GM23338 (cell line): ENCODE results near the gene SYNE1. TPM values are rescaled to one million over a fixed set of nuclear protein-coding genes. Genes with fewer than 3 reads are reported as not detected.
"Not testable (repeated sequence)": the region's sequence is repeated elsewhere in the genome, so short reads cannot be mapped to it uniquely, and the experiment has no call there.

Source experiments
- ATAC-seq: fragments of 200-7000 bp; cut with Tn5 transposase; 3 replicates; pipeline ENCODE4 v1.9.1; 2020
- DNase-seq: peaks from one replicate; pipeline ENCODE4 v3.0.0-alpha.2; 2015; ENCODE audit warnings: low spot score
- H2AFZ ChIP-seq: fragments of 200-600 bp; sonication (generic); 2 replicates; pipeline ENCODE4 v1.8.0; 2016; ENCODE audit warnings: antibody characterized with exemption, mild to moderate bottlenecking, moderate library complexity
- H3F3A ChIP-seq: fragments of 200-600 bp; sonication (generic); replicated peaks from 2 replicates; pipeline ENCODE4 v1.8.0; 2017; ENCODE audit warnings: antibody characterized with exemption, mixed run types, low read depth
- H3K27ac ChIP-seq: fragments of 200-600 bp; sonication (generic); 2 replicates; pipeline ENCODE4 v1.6.1; 2016; ENCODE audit warnings: low read depth
- H3K27me3 ChIP-seq: fragments of 200-600 bp; sonication (generic); 2 replicates; pipeline ENCODE4 v1.8.0; 2016; ENCODE audit warnings: mild to moderate bottlenecking, mixed run types, moderate library complexity; ENCODE audit not compliant: insufficient read depth
- H3K36me3 ChIP-seq: fragments of 200-600 bp; sonication (generic); 2 replicates; pipeline ENCODE4 v1.8.0; 2016; ENCODE audit warnings: mild to moderate bottlenecking; ENCODE audit not compliant: insufficient read depth
- H3K4me1 ChIP-seq: fragments of 200-600 bp; sonication (generic); 2 replicates; pipeline ENCODE4 v1.8.0; 2016; ENCODE audit warnings: mild to moderate bottlenecking, moderate library complexity; ENCODE audit not compliant: insufficient read depth
- H3K4me2 ChIP-seq: fragments of 200-600 bp; sonication (generic); 2 replicates; pipeline ENCODE4 v1.7.1; 2017; ENCODE audit warnings: mixed run types
- H3K4me3 ChIP-seq: fragments of 200-600 bp; sonication (generic); 2 replicates; pipeline ENCODE4 v1.6.1; 2016; ENCODE audit warnings: mixed run types
- H3K79me2 ChIP-seq: fragments of 200-600 bp; sonication (generic); replicated peaks from 2 replicates; pipeline ENCODE4 v1.8.0; 2017; ENCODE audit warnings: mild to moderate bottlenecking; ENCODE audit not compliant: insufficient read depth
- H3K9me2 ChIP-seq: fragments of 200-600 bp; sonication (generic); 2 replicates; pipeline ENCODE4 v1.8.0; 2017; ENCODE audit not compliant: insufficient read depth
- H4K20me1 ChIP-seq: fragments of 200-600 bp; sonication (generic); replicated peaks from 2 replicates; pipeline ENCODE4 v1.8.0; 2017; ENCODE audit warnings: mild to moderate bottlenecking; ENCODE audit not compliant: insufficient read depth
- H3K27ac Mint-ChIP-seq: 2 replicates; pipeline ENCODE4 v1.8.0; 2020; ENCODE audit warnings: inconsistent platforms, mild to moderate bottlenecking, moderate library complexity, mixed read lengths
- H3K27me3 Mint-ChIP-seq: 3 replicates; pipeline ENCODE4 v1.8.0; 2022; ENCODE audit warnings: low read depth, mild to moderate bottlenecking, moderate library complexity, mixed read lengths, inconsistent platforms; ENCODE audit not compliant: insufficient read depth, poor library complexity
- H3K36me3 Mint-ChIP-seq: 3 replicates; pipeline ENCODE4 v1.8.0; 2021; ENCODE audit warnings: low read depth, mild to moderate bottlenecking, inconsistent platforms, moderate library complexity, mixed read lengths
- H3K4me1 Mint-ChIP-seq: 3 replicates; pipeline ENCODE4 v1.8.0; 2020; ENCODE audit warnings: mild to moderate bottlenecking, inconsistent platforms, mixed read lengths
- H3K4me3 Mint-ChIP-seq: 3 replicates; pipeline ENCODE4 v1.8.0; 2021; ENCODE audit warnings: moderate library complexity, mild to moderate bottlenecking, inconsistent platforms, mixed read lengths
- H3K9me3 Mint-ChIP-seq: 3 replicates; pipeline ENCODE4 v1.8.0; 2020; ENCODE audit warnings: moderate library complexity, mild to moderate bottlenecking, inconsistent platforms, mixed read lengths
- NANOG ChIP-seq: IDR thresholded peaks from 2 replicates; pipeline ENCODE4 v1.6.1; 2016; ENCODE audit warnings: antibody characterized with exemption, borderline replicate concordance
- STAT1 ChIP-seq: IDR thresholded peaks from one replicate; pipeline ENCODE4 v1.6.1; 2016; ENCODE audit warnings: antibody characterized with exemption; ENCODE audit not compliant: unreplicated experiment
- ZNF114 ChIP-seq: fragments of 250-450 bp; sonication (Bioruptor Pico); IDR thresholded peaks from 2 replicates; pipeline ENCODE4 v1.5.0; 2020; ENCODE audit warnings: mild to moderate bottlenecking, moderate library complexity
- ZNF331 ChIP-seq: fragments of 250-450 bp; sonication (Bioruptor Pico); IDR thresholded peaks from 2 replicates; pipeline ENCODE4 v1.5.0; 2020; ENCODE audit warnings: low read depth, mild to moderate bottlenecking, moderate library complexity
- ZNF462 ChIP-seq: fragments of 250-450 bp; sonication (Bioruptor Pico); IDR thresholded peaks from 2 replicates; pipeline ENCODE4 v1.5.0; 2020; ENCODE audit warnings: mild to moderate bottlenecking, moderate library complexity
- polyA plus RNA-seq: library from polyadenylated mRNA; unstranded; fragments of >200 nt; fragmentation: Nextera tagmentation; extraction: Ambion mirVana; gene quantifications from 2 replicates; pipeline ENCODE4 v1.2.1, GENCODE V29; 2016
- total RNA-seq: library from RNA; depleted of rRNA; stranded (reverse); fragments of >200 nt; shearing (Covaris generic); gene quantifications from 2 replicates; pipeline ENCODE4 v1.2.3, GENCODE V29; 2014

The SYNE1 gene
- total and polyA plus RNA-seq, 2 experiments from 2014 or later: 3.9 to 13.6 TPM

DNA sequence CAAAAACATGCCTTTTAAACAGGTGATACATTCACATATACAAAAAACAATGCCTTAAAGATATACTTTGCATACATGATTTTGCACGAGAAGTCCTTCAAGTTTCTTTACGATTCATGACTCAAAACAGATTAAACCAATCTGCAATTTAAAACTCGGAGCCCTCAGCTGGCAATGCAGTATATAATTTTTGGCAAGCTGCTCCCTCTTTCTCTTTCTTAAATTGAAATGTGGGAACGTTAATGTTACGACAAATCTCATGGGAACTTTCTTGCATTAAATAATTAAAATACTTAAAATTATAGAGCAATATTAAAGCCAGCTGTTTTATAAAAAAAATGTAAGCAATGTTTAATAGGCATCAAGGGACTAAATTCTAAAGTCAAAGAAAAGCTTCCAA, 495.1 kb downstream of the SYNE1 start:
- Histone ChIP-seq H3K27ac (no peak overlapping the region), H3K4me2 (no peak overlapping the region), H3K36me3 (no peaks in the 10 kb centered on the region), H3K79me2 (no peaks in the 10 kb centered on the region), H3K4me3 (no peak overlapping the region), H2AFZ (no peak overlapping the region), H3K4me1 (no peaks in the 10 kb centered on the region), H3F3A (no peaks in the 10 kb centered on the region), H4K20me1 (no peaks in the 10 kb centered on the region), H3K9me2 (no peaks in the 10 kb centered on the region), H3K27me3 (no peaks in the 10 kb centered on the region)
- Mint-ChIP-seq H3K27ac (no peak overlapping the region), H3K4me1 (peaks cover 9% of the 10 kb centered on the region), H3K36me3 (no peaks in the 10 kb centered on the region), H3K27me3 (no peaks in the 10 kb centered on the region), H3K4me3 (no peak overlapping the region), H3K9me3 (no peaks in the 10 kb centered on the region)
- no peak for ATAC-seq
- DNase-seq: no peak
- TF ChIP-seq STAT1: no peak
- no peak for TF ChIP-seq ZNF462 (CRISPR knock-in tag)
- TF ChIP-seq NANOG: no peak
- TF ChIP-seq ZNF331 (CRISPR knock-in tag): no peak
- no peak for TF ChIP-seq ZNF114 (CRISPR knock-in tag)

DNA sequence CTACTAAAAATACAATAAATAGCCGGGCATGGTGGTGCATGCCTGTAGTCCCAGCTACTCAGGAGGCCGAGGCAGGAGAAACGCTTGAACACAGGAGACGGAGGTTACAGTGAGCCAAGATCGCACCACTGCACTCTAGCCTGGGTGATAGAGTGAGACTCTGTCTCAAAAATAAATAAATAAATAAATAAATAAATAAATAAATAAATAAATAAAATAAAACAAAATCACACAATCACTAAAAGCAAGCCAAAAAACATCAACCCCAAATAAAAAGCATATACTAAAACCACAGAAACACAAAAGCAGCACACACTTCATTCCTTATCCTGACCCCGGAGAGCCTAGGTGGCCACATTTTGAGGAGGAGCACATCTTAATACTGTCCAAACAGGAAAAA, 498.8 kb downstream of the SYNE1 start:
- not testable (repeated sequence) for H3K4me2 ChIP-seq, H3K27me3 ChIP-seq, H3K27ac ChIP-seq, H3K79me2 ChIP-seq, DNase-seq, H3K4me1 Mint-ChIP-seq, H3K9me2 ChIP-seq, H3K27ac Mint-ChIP-seq, H2AFZ ChIP-seq, H3K27me3 Mint-ChIP-seq, H3K4me1 ChIP-seq, H3K36me3 ChIP-seq, H3K4me3 Mint-ChIP-seq, H3K4me3 ChIP-seq, ATAC-seq, H4K20me1 ChIP-seq, H3K36me3 Mint-ChIP-seq, H3K9me3 Mint-ChIP-seq, H3F3A ChIP-seq
